Esophagus mucosa (tissue), 1 donor: Measurements from ENCODE around the gene OSMR. TPM values are rescaled to one million over a fixed set of nuclear protein-coding genes. Genes with fewer than 3 reads are reported as not detected.

ENCODE experiments used
- ATAC-seq: fragments of 200-7000 bp; cut with Tn5 transposase; one replicate; pipeline ENCODE4 v1.9.1; 2020
- total RNA-seq: library from RNA; stranded (reverse); gene quantifications from one replicate; pipeline ENCODE4 v1.2.4, GENCODE V29; 2023
- donor health status: DM: yes; HTN: yes; CAD: no.

Gene OSMR
- total RNA-seq, 1 donor from 2014 or later = 23.1 TPM

- no peak for ATAC-seq
Measured at GRCh38 chr5:38927470-38927869, 81.7 kb downstream of the OSMR start.

GRCh38 chr5:38929838-38930237, 84.0 kb downstream of the OSMR start:
- ATAC-seq = no peak

GRCh38 chr5:38931731-38932130, 85.9 kb downstream of the OSMR start:
- ATAC-seq = no peak

GRCh38 chr5:38932854-38933408, 87.1 kb downstream of the OSMR start:
- no peak for ATAC-seq

GRCh38 chr5:38935437-38935836, 89.6 kb downstream of the OSMR start:
- no peak for ATAC-seq

GRCh38 chr5:38936269-38936668, 90.5 kb downstream of the OSMR start:
- no peak for ATAC-seq

- ATAC-seq = no peak
Measured at GRCh38 chr5:38938424-38938823, 92.6 kb downstream of the OSMR start.

- no peak for ATAC-seq
Measured at GRCh38 chr5:38938973-38939372, 93.2 kb downstream of the OSMR start.

GRCh38 chr5:38940230-38940858, 94.5 kb downstream of the OSMR start:
- no peak for ATAC-seq

- no peak for ATAC-seq
Measured at GRCh38 chr5:38941912-38942311, 96.1 kb downstream of the OSMR start.

GRCh38 chr5:38944282-38944681, 98.5 kb downstream of the OSMR start:
- ATAC-seq = no peak

GRCh38 chr5:38948501-38948900, 102.7 kb downstream of the OSMR start:
- ATAC-seq = no peak

GRCh38 chr5:38953426-38954012, 107.7 kb downstream of the OSMR start:
- ATAC-seq = no peak

GRCh38 chr5:38961691-38962090, 115.9 kb downstream of the OSMR start:
- ATAC-seq = no peak

GRCh38 chr5:38968665-38969064, 122.9 kb downstream of the OSMR start:
- ATAC-seq = no peak

GRCh38 chr5:38978036-38978435, 132.2 kb downstream of the OSMR start:
- no peak for ATAC-seq

- ATAC-seq = no peak
Measured at GRCh38 chr5:38979535-38979934, 133.7 kb downstream of the OSMR start.

Other genes with a start within 250 kb of the OSMR start
- gene RICTOR, start 228.4 kb downstream of the OSMR start, total RNA-seq = 18.1 TPM